UCSD-AML1 (cell line): Measurements from ENCODE around the gene RBM45.

Source experiments
- DNase-seq: peaks from one replicate; lab custom pipeline; 2025; ENCODE audit not compliant: unreplicated experiment; lab: John Stamatoyannopoulos, UW

Gene RBM45

GRCh38 chr2:178157574-178157973 lies 45.3 kb downstream of the RBM45 start:
- DNase-seq = no peak

DNA sequence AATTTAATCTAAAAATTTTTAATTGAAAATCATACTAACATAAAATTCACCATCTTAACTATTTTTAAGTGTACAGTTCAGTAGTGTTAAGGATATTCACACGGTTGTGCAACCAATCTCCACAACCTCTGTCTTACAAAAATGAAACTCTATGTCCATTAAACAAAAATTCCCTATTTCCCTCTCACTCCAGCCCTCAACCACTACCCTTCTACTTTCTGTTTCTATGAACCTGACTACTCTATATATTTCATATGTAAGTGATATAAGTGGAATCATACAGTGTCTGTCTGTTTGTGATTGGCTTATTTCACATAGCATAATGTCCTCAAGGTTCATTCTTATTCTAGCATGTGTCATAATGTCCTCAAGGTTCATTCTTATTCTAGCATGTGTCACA lies 47.7 kb downstream of the RBM45 start:
- DNase-seq = no peak

- DNase-seq = no peak
Measured at GRCh38 chr2:178160601-178161000, 48.4 kb downstream of the RBM45 start.

- no peak for DNase-seq
Measured at GRCh38 chr2:178163395-178163794, 51.2 kb downstream of the RBM45 start.

GRCh38 chr2:178163911-178164310 lies 51.7 kb downstream of the RBM45 start:
- DNase-seq = no peak

- no peak for DNase-seq
Measured at GRCh38 chr2:178173657-178174056, 61.4 kb downstream of the RBM45 start.

DNA sequence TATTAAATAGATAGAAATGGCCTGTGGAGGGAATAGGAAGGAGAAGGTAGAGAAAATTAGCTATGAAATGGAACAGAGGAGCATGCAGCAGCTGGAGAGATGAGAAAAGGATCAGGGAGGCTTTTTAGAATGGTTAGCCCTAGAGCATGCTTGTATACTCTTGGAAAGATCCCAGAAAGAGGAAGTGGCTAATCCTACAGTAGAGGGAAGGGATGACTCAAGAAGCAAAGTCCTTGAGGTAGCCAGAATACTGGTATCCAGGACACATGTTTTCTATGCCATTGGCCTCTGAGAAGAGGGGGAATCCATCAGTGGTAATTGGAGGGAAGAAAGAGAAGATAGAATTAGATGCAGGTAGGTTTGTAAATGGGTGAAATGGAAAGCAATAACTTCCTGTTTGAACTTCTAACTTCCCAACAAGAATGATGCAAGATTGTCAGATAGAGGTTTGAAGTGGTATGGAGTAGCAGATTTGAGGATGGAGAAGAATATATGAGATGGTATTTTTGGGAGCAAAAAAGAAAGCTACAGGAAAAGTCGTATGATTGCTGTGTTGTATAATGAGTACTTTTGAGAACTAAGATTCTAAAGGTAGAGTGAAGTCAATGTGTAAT lies 64.9 kb downstream of the RBM45 start:
- DNase-seq = no peak
